Liver (tissue), 9 donors: Measurements from ENCODE around the gene C19orf67. TPM values are rescaled to one million over a fixed set of nuclear protein-coding genes. Genes with fewer than 3 reads are reported as not detected.
"Not testable (repeated sequence)": the region's sequence is repeated elsewhere in the genome, so short reads cannot be mapped to it uniquely, and the experiment has no call there.

ENCODE experiments used
- DNase-seq: peaks from one replicate; pipeline ENCODE4 v3.0.0-alpha.2; 2017; ENCODE audit warnings: low spot score
- H3K27ac ChIP-seq, 2 donors: one replicate each; pipeline ENCODE4 v1.7.0; 2013; ENCODE audit warnings: inconsistent platforms in 2 of 2, low read length in 2 of 2, control low read depth in 1 of 2, low read depth in 1 of 2, mild to moderate bottlenecking in 1 of 2
- H3K27me3 ChIP-seq, 4 donors: one replicate each; pipeline versions ENCODE4 v1.6.1 to v1.7.0; 2013; ENCODE audit warnings: low read length in 3 of 4, inconsistent platforms in 1 of 4, mild to moderate bottlenecking in 1 of 4, moderate library complexity in 1 of 4; ENCODE audit not compliant: control insufficient read depth in 4 of 4, insufficient read depth in 4 of 4
- H3K36me3 ChIP-seq, 4 donors: one replicate each; pipeline versions ENCODE4 v1.6.1 to v1.7.0; 2013; ENCODE audit warnings: low read length in 3 of 4, mild to moderate bottlenecking in 3 of 4, low read depth in 1 of 4, moderate library complexity in 1 of 4; ENCODE audit not compliant: control insufficient read depth in 4 of 4, insufficient read depth in 3 of 4
- H3K4me1 ChIP-seq, 4 donors: one replicate each; pipeline versions ENCODE4 v1.6.1 to v1.7.0; 2013; ENCODE audit warnings: low read length in 3 of 4, mild to moderate bottlenecking in 3 of 4, moderate library complexity in 1 of 4; ENCODE audit not compliant: control insufficient read depth in 4 of 4, insufficient read depth in 4 of 4
- H3K4me3 ChIP-seq, 3 donors: one replicate each; pipeline versions ENCODE4 v1.6.1 to v1.7.0; 2013; ENCODE audit warnings: low read length in 3 of 3, control low read depth in 1 of 3, low read depth in 1 of 3, mild to moderate bottlenecking in 1 of 3
- H3K9ac ChIP-seq, 2 donors: one replicate each; pipeline ENCODE4 v1.7.0; 2013; ENCODE audit warnings: low read length in 2 of 2, mild to moderate bottlenecking in 2 of 2, moderate library complexity in 2 of 2, control low read depth in 1 of 2, low read depth in 1 of 2
- H3K9me3 ChIP-seq, 4 donors: one replicate each; pipeline versions ENCODE4 v1.6.1 to v1.7.0; 2013; ENCODE audit warnings: low read length in 3 of 4; ENCODE audit not compliant: control insufficient read depth in 4 of 4
- EGR1 ChIP-seq, 2 donors: IDR thresholded peaks; 2 replicates each; pipeline ENCODE4 v1.6.1; 2016 to 2018; ENCODE audit warnings: antibody characterized with exemption in 2 of 2, low read depth in 2 of 2
- FOXA1 ChIP-seq: IDR thresholded peaks from 2 replicates; pipeline ENCODE4 v1.6.1; 2016; ENCODE audit warnings: antibody characterized with exemption
- GABPA ChIP-seq, 2 donors: IDR thresholded peaks in 1 of 2; conservative IDR thresholded peaks in 1 of 2; 2 replicates each; pipeline ENCODE4 v1.6.1; 2016; ENCODE audit warnings: antibody characterized with exemption in 2 of 2, mild to moderate bottlenecking in 1 of 2, moderate library complexity in 1 of 2
- HNF4G ChIP-seq: IDR thresholded peaks from 2 replicates; pipeline ENCODE4 v1.6.1; 2016; ENCODE audit warnings: antibody characterized with exemption
- JUND ChIP-seq, 2 donors: IDR thresholded peaks; 2 replicates each; pipeline ENCODE4 v1.6.1; 2016; ENCODE audit warnings: antibody characterized with exemption in 2 of 2
- NR2F2 ChIP-seq: IDR thresholded peaks from 2 replicates; pipeline ENCODE4 v1.6.1; 2016; ENCODE audit warnings: antibody characterized with exemption
- RAD21 ChIP-seq, 2 donors: IDR thresholded peaks; 2 replicates each; pipeline ENCODE4 v1.6.1; 2016; ENCODE audit warnings: antibody characterized with exemption in 2 of 2, mild to moderate bottlenecking in 2 of 2
- SP1 ChIP-seq: IDR thresholded peaks from 2 replicates; pipeline ENCODE4 v1.6.1; 2018; ENCODE audit warnings: antibody characterized with exemption, mild to moderate bottlenecking
- TAF1 ChIP-seq: conservative IDR thresholded peaks from 2 replicates; pipeline ENCODE4 v1.6.1; 2016; ENCODE audit warnings: antibody characterized with exemption, mild to moderate bottlenecking
- WGBS: extraction: QIAGEN DNeasy Blood & Tissue Kit; methylation state at CpG from one replicate; pipeline ENCODE4 v1.1.7; 2013; 5-methylcytosine and 5-hydroxymethylcytosine counted together
- polyA plus RNA-seq, 2 donors: library from polyadenylated mRNA; stranded (reverse) in 1 of 2; unstranded in 1 of 2; fragments of 200-250 nt in 1 of 2; fragments of >200 nt in 1 of 2; fragmentation: Nextera tagmentation in 1 of 2; extraction: Ambion mirVana in 1 of 2; gene quantifications; one replicate each; pipeline versions ENCODE4 v1.2.1 to v1.2.3, GENCODE V29; 2013 to 2015
- total RNA-seq, 2 donors: library from RNA; depleted of rRNA; stranded (reverse); fragments of >200 nt; gene quantifications; one replicate each; pipeline ENCODE4 v1.2.3, GENCODE V29; 2014
- TF ChIP-seq, protein P1 (sequence below): IDR thresholded peaks from 2 replicates; pipeline ENCODE4 v1.6.1; 2016; ENCODE audit warnings: antibody characterized with exemption
- TF ChIP-seq, protein P2 (sequence below): IDR thresholded peaks from 2 replicates; pipeline ENCODE4 v1.6.1; 2016; ENCODE audit warnings: antibody characterized with exemption
- TF ChIP-seq, protein P3 (sequence below): fragments of 150-350 bp; IDR thresholded peaks from 2 replicates; pipeline ENCODE4 v1.5.1; 2017; ENCODE audit warnings: improper control_type of control experiment, low read depth, low read length; ENCODE audit not compliant: missing input control
- donor health status: healthy.
- donor health status: healthy.
- donor health status: healthy.
- donor health status: healthy.
- donor health status: healthy.

C19orf67 gene
- total and polyA plus RNA-seq, 4 donors: 0.25 TPM; not detected in 3

DNA sequence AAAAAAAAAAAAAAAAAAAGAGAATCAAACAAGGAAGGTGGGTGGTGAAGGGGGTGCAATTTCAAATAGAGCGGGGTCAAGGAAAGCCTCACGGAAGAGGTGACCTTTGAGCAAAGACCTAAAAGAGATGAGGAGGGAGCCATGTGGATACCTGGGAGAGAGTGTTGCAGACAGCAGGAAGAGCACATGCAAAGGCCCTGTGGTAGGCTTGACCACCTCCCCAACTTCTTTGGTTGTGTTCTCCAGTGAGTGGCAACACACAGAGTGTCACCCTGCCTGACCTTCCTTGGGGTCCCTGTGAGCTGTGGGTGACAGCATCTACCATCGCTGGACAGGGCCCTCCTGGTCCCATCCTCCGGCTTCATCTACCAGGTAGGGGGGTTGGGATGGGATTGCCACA is 35.1 kb downstream of the C19orf67 start (continued):
- TF ChIP-seq, protein P1, sequence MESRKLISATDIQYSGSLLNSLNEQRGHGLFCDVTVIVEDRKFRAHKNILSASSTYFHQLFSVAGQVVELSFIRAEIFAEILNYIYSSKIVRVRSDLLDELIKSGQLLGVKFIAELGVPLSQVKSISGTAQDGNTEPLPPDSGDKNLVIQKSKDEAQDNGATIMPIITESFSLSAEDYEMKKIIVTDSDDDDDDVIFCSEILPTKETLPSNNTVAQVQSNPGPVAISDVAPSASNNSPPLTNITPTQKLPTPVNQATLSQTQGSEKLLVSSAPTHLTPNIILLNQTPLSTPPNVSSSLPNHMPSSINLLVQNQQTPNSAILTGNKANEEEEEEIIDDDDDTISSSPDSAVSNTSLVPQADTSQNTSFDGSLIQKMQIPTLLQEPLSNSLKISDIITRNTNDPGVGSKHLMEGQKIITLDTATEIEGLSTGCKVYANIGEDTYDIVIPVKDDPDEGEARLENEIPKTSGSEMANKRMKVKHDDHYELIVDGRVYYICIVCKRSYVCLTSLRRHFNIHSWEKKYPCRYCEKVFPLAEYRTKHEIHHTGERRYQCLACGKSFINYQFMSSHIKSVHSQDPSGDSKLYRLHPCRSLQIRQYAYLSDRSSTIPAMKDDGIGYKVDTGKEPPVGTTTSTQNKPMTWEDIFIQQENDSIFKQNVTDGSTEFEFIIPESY: no peak
- no peak for TF ChIP-seq NR2F2
- no peak for TF ChIP-seq FOXA1
- no peak for TF ChIP-seq JUND (IDR thresholded peaks at IDR 0.05)
- no peak for TF ChIP-seq SP1
- no peak for TF ChIP-seq EGR1 (IDR thresholded peaks at IDR 0.05; ENCODE audit: low read depth in 2 of 2)
- no peak for TF ChIP-seq GABPA (IDR thresholded peaks at IDR 0.05 in 1 of 2, conservative IDR thresholded peaks at IDR 0.05 in 1 of 2)
- no peak for TF ChIP-seq HNF4G
- no peak for TF ChIP-seq TAF1
- no peak for TF ChIP-seq RAD21 (IDR thresholded peaks at IDR 0.05)
- TF ChIP-seq, protein P2, sequence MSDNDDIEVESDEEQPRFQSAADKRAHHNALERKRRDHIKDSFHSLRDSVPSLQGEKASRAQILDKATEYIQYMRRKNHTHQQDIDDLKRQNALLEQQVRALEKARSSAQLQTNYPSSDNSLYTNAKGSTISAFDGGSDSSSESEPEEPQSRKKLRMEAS: no peak

DNA sequence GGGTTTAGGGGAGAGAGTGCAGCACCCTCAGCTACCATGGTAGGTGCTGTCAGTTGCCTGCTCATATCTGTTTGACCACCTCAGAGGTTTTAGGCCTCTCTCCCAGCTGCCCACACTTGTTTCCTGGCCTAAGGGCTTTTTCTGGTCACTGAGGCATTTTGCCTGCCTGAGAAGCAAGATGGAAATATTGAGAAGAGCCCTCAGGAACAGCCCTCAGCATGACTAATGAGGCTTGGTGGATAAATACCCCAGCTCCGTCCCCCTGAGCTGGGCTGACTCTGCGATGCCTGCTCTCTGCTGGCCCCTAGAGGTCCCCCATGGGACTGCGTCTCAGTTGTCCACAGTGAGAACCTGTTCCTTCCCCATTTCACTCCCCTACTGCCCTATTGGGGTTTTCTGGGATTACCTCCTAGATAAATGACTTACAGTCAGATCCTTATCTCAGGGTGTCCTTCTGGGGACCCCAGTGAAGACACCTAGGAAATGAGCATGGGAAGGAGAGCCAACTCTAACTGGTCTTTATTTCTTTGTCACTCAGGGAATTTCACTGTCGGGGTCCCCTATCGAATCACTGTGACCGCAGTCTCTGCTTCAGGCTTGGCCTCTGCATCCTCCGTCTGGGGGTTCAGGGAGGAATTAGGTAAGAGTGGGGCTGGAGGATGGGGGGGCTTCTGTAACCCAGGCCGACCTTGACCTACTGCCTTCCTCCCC is 37.0 kb downstream of the C19orf67 start:
- Histone ChIP-seq H3K9ac (no peak overlapping the region), H3K27me3 (no peaks in the 10 kb centered on the region), H3K36me3 (peaks cover 0 to 5% (median 2%) of the 10 kb centered on the region in 4 donors), H3K4me3 (no peak overlapping the region), H3K27ac (no peak overlapping the region), H3K4me1 (no peaks in the 10 kb centered on the region), H3K9me3 (no peaks in the 10 kb centered on the region)
- 78% methylated on average over 8 of the region's 8 CpGs for WGBS
- peak; percentile 78 for DNase-seq
- TF ChIP-seq FOXA1 (no peak), SP1 (no peak), RAD21 (IDR thresholded peaks at IDR 0.05) (peak; percentile 64 to 79), JUND (IDR thresholded peaks at IDR 0.05) (no peak)
- TF ChIP-seq, protein P1: no peak
- TF ChIP-seq, protein P3, sequence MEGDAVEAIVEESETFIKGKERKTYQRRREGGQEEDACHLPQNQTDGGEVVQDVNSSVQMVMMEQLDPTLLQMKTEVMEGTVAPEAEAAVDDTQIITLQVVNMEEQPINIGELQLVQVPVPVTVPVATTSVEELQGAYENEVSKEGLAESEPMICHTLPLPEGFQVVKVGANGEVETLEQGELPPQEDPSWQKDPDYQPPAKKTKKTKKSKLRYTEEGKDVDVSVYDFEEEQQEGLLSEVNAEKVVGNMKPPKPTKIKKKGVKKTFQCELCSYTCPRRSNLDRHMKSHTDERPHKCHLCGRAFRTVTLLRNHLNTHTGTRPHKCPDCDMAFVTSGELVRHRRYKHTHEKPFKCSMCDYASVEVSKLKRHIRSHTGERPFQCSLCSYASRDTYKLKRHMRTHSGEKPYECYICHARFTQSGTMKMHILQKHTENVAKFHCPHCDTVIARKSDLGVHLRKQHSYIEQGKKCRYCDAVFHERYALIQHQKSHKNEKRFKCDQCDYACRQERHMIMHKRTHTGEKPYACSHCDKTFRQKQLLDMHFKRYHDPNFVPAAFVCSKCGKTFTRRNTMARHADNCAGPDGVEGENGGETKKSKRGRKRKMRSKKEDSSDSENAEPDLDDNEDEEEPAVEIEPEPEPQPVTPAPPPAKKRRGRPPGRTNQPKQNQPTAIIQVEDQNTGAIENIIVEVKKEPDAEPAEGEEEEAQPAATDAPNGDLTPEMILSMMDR: peak; percentile 76

DNA sequence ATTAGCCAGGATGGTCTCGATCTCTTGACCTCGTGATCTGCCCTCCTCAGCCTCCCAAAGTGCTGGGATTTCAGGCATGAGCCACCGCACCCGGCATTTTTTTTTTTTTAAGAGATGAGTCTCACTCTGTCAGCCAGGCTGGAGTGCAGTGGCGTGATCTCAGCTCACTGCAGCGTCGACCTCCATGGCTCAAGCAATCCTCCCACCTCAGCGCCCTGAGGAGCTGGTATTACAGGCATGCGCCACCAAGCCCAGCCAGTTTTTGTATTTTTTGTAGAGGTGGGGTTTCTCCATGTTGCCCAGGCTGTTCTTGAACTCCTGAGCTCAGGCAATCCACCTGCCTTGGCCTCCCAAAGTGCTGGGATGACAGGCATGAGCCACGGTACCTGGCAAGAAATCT is 37.7 kb downstream of the C19orf67 start:
- not testable (repeated sequence) for H3K9ac ChIP-seq, H3K36me3 ChIP-seq, DNase-seq, H3K27ac ChIP-seq, H3K4me3 ChIP-seq, H3K27me3 ChIP-seq, H3K9me3 ChIP-seq, H3K4me1 ChIP-seq
- WGBS: 96% methylated on average over 10 of the region's 10 CpGs
